Mammary epithelial cell (primary cell): ENCODE measurements around the gene METTL17.

Source experiments
- EZH2 ChIP-seq: IDR thresholded peaks from 2 replicates; pipeline ENCODE4 v1.6.1; 2012; ENCODE audit warnings: low read length, inconsistent platforms, borderline replicate concordance
- TF ChIP-seq, protein P1 (sequence below), 2 donors: IDR thresholded peaks in 1 of 2; conservative IDR thresholded peaks in 1 of 2; 2 replicates each; pipeline ENCODE4 v1.5.1; 2011 to 2012; ENCODE audit warnings: inconsistent platforms in 2 of 2, low read length in 2 of 2, mild to moderate bottlenecking in 2 of 2, control low read depth in 1 of 2, low read depth in 1 of 2; ENCODE audit not compliant: insufficient read depth in 1 of 2; ENCODE audit errors: extremely low read depth in 1 of 2

DNA sequence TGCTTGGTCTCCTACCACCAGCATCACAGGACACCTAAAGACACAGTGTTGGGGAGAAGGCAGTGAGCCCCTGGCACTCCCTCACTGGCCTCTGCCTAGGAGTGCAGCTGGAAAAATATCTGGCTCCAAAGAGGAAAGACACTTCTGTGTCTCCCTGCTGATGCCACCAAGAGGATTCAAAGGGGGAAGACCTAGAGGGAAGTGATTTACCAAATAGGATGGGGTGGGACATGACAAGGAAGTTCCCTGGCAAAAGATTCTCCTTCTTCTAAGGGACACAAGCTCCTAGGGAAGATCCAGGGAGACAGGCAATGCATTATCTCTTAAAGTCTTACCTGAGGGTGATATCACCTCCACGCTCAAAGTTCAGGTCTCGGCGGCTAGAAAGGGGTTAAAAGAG, 29.0 kb downstream of the METTL17 start:
- TF ChIP-seq, protein P1, sequence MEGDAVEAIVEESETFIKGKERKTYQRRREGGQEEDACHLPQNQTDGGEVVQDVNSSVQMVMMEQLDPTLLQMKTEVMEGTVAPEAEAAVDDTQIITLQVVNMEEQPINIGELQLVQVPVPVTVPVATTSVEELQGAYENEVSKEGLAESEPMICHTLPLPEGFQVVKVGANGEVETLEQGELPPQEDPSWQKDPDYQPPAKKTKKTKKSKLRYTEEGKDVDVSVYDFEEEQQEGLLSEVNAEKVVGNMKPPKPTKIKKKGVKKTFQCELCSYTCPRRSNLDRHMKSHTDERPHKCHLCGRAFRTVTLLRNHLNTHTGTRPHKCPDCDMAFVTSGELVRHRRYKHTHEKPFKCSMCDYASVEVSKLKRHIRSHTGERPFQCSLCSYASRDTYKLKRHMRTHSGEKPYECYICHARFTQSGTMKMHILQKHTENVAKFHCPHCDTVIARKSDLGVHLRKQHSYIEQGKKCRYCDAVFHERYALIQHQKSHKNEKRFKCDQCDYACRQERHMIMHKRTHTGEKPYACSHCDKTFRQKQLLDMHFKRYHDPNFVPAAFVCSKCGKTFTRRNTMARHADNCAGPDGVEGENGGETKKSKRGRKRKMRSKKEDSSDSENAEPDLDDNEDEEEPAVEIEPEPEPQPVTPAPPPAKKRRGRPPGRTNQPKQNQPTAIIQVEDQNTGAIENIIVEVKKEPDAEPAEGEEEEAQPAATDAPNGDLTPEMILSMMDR (conservative IDR thresholded peaks at IDR 0.05 in 1 of 2, IDR thresholded peaks at IDR 0.05 in 1 of 2; ENCODE audit: extremely low read depth in 1 of 2, insufficient read depth in 1 of 2, low read depth in 1 of 2, low read length in 2 of 2): no peak
- no peak for TF ChIP-seq EZH2
